GM21619 (cell line): ENCODE measurements around the gene TGFB2.

Experiments used
- ATAC-seq: cut with Tn5 transposase; IDR thresholded peaks from one replicate; pipeline ENCODE4 v1.9.1; 2021; ENCODE audit not compliant: unreplicated experiment

Gene TGFB2

DNA sequence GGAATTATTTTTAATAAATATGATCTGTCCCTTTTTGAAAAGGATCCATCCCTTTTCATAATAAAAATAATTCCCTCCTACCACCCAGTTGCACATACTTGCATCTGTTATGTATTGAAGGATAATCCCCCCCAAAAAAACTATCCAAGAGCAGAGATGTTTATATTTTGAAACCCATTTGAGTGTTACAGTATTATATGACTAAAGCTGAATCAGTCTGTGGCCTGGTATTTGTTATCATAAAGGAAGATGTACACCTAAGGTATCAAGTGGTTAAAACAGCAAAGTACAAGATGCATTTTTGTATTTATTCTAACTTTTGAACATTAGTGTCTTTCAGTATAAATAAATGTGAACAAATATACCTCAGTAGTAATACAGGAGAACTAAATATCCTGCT lies 12.7 kb upstream of the TGFB2 start:
- no peak for ATAC-seq

- no peak for ATAC-seq
Observed at GRCh38 chr1:218336328-218336727, 8.8 kb upstream of the TGFB2 start.

- ATAC-seq = peak; percentile 61
Observed at GRCh38 chr1:218339267-218339831, 5.8 kb upstream of the TGFB2 start.

DNA sequence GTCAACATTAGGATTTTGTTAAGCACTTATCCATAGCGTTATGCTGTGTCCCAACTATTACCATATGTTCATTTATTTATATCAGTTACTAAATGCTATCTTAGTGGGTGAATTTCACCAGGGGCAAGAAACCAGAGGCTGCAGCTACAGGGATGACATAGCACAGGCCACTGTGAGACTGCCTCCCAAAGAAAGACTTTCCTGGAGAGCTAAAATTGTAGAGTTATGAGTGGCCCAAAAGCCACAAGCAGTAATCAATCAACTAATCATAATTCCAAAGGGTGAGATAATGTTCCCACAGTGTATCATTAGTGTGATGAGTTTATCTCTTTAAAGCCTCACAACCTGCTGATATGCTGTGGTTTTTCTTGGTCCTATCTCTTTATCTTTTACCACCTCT lies 3.8 kb upstream of the TGFB2 start:
- no peak for ATAC-seq

DNA sequence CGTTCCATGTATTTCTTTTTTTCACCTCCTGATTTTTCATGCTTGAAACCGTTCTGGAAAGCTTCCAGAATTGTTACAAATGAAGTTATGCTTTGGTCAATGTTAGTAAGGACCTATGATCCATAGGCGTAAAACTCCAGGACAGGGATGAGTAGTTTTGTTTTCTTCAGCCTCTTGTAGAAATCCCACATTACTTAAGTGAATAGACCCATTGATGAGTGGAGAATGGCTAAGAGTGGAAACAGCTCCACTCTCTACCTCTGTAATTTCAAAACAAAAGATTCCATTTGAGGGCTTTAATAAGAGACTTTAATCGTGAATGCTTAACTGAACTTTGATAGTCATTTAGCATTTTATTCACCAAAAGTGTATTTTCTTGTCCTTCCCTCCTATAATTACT lies 3.0 kb upstream of the TGFB2 start:
- ATAC-seq = no peak

DNA sequence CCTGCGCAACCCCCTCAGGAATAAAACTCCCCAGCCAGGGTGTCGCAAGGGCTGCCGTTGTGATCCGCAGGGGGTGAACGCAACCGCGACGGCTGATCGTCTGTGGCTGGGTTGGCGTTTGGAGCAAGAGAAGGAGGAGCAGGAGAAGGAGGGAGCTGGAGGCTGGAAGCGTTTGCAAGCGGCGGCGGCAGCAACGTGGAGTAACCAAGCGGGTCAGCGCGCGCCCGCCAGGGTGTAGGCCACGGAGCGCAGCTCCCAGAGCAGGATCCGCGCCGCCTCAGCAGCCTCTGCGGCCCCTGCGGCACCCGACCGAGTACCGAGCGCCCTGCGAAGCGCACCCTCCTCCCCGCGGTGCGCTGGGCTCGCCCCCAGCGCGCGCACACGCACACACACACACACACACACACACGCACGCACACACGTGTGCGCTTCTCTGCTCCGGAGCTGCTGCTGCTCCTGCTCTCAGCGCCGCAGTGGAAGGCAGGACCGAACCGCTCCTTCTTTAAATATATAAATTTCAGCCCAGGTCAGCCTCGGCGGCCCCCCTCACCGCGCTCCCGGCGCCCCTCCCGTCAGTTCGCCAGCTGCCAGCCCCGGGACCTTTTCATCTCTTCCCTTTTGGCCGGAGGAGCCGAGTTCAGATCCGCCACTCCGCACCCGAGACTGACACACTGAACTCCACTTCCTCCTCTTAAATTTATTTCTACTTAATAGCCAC lies 696 bp downstream of the TGFB2 start:
- peak; percentile 61 for ATAC-seq

GRCh38 chr1:218346391-218347204 lies 1.5 kb downstream of the TGFB2 start:
- no peak for ATAC-seq

DNA sequence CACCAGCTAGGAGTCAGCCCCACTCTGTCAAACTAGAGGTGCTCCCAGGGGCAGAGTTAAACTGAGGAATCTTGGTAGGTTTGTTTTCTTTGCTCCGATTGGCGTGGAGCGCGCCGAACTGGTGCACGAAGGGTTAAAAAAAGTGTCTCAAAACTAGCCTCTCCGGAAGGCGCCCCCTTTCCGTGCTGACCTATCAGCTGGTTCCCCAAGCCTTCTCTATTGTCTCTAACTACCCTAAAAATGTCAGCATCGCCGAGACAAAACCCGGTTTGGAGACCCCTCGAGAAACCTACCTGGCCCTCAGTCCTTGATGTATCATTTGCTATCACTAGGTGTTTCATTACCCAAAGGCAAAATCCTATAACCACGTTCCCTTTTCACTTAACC lies 2.2 kb downstream of the TGFB2 start:
- ATAC-seq = no peak

DNA sequence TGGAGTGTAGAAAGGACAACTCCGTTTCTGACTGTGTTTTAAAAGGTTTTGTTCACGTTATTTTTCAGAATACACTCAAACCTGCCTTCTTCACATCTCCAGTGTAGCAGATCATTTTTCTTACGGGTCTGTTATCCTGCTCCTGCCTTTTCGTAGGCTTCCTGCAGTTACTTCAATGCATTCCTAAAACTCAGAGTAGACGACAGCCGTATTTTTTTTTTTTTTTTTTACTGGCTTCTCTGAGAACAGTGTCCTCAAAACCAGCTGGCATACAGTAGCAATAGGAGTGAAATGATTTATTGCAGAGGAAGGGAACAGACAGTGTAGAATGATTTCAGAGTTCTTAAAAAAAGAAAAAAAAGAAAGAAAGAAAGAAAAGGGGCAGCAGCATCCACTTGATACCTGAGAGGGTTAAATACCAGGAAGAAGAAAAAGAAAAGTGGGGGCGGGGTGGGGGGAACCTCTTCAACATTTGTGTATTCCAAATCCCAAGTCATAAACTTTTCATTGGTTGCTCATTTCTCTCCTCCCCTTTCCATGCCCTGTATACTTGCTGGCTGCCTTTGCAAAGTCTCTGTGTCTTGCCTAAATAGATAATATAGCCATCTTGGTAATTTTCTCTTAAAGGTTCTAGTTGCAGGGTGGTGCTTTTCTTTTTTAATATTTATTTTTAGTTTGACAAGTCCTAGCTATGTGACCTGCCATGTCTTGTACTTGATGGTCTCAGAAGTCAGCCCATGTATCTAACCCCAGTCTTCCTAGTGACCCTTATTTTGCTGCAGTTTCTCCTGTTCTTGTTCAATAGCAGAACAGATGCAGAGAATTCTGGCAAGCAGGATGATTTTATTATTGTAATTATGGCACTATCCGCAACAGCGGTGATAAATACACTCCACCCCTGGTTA lies 2.8 kb downstream of the TGFB2 start:
- no peak for ATAC-seq

GRCh38 chr1:218348628-218349071 lies 3.5 kb downstream of the TGFB2 start:
- ATAC-seq = no peak

- ATAC-seq = no peak
Observed at GRCh38 chr1:218349348-218350034, 4.4 kb downstream of the TGFB2 start.

GRCh38 chr1:218350035-218350525 lies 4.9 kb downstream of the TGFB2 start:
- ATAC-seq = no peak

GRCh38 chr1:218350801-218351266 lies 5.7 kb downstream of the TGFB2 start:
- no peak for ATAC-seq

GRCh38 chr1:218351391-218352074 lies 6.4 kb downstream of the TGFB2 start:
- peak; percentile 66 for ATAC-seq

GRCh38 chr1:218352075-218352438 lies 6.9 kb downstream of the TGFB2 start:
- ATAC-seq = no peak

GRCh38 chr1:218353656-218354055 lies 8.5 kb downstream of the TGFB2 start:
- no peak for ATAC-seq

DNA sequence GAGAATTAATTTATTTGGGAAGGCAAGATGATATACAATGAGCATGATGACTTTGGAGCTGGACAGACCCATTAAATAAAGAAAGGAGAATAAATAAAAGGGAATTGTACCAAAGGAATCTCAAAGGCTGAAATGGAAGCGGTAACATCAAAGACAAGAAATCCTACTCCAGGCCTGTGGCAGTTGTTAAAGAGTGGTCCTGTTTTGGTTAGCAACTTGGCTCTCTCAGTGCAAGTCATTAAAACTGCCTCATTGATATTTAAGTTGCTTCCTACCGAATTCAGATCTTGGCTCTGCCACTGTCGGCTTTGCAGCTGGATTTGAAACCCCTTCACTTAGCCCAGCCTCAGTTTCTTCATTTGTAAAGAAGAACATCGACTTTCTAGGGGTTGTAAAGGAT lies 10.1 kb downstream of the TGFB2 start:
- ATAC-seq = no peak

- ATAC-seq = no peak
Observed at GRCh38 chr1:218357211-218357892, 12.2 kb downstream of the TGFB2 start.

DNA sequence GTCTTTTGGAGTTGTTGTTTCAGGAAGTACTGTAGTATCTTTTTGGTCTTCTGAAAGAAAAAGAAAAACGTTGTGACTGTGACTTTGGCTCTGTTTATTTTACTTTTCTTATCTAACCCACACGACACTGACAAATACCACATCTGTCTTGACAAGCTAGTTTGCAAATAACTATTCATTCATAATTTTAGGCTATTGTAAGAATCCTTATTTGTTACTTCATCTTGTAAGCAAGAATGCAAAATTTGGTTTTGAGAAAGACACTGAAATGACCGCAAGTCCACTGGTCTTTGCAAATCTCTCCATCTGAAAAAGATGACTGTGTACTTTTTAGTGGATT lies 12.7 kb downstream of the TGFB2 start:
- no peak for ATAC-seq
